ENCODE measurements around the gene BPI. TPM values are rescaled to one million over a fixed set of nuclear protein-coding genes. Genes with fewer than 3 reads are reported as not detected.
"Not testable (repeated sequence)": the region's sequence is repeated elsewhere in the genome, so short reads cannot be mapped to it uniquely, and the experiment has no call there.

Gene BPI
- 0.16 TPM for total RNA-seq
- polyA plus RNA-seq (ENCODE audit: insufficient read depth, low read depth, low replicate concordance), result 1.5 TPM
- long read RNA-seq, donor 1, result 0 reads
- long read RNA-seq, donor 2, result 0 reads
- long read RNA-seq, donor 3, result 0 reads
- long read RNA-seq, donor 4, result 0 reads
- long read RNA-seq, donor 5, result 0 reads
- long read RNA-seq, donor 6, result 0 reads
- long read RNA-seq, donor 7, result 0 reads
- long read RNA-seq, donor 8, result 0 reads
- long read RNA-seq, donor 9, result 0 reads
- long read RNA-seq, donor 10, result 0 reads

- H3K27me3 ChIP-seq (ENCODE audit: control insufficient read depth, insufficient read depth, low read length), result no peaks in the 10 kb centered on the region
- no peaks in the 10 kb centered on the region for H3K4me1 ChIP-seq (ENCODE audit: control insufficient read depth in 2 of 3, insufficient read depth in 2 of 3, low read depth in 1 of 3, low read length in 3 of 3)
- FAIRE-seq (no peak), DNase-seq (peak in 1 of 5 donors; percentile 15)
- no peak within 1 kb of the TSS for H3K4me3 ChIP-seq (ENCODE audit: low read length in 3 of 3)
- intact Hi-C loops (cut with DNase I), result no loop called here
- no peak within 1 kb of the TSS for H3K27ac ChIP-seq (ENCODE audit: low read depth in 2 of 2, low read length in 2 of 2)
- TF ChIP-seq CTCF (IDR thresholded peaks at IDR 0.05; ENCODE audit: borderline replicate concordance, extremely low read depth, insufficient read depth), result no peak
- no peaks in the 10 kb centered on the region for H3K36me3 ChIP-seq (ENCODE audit: control insufficient read depth in 2 of 3, insufficient read depth in 3 of 3, low read length in 3 of 3)
- no peak within 1 kb of the TSS for H3K9ac ChIP-seq (ENCODE audit: low read length in 3 of 3)
- H3K9me3 ChIP-seq (ENCODE audit: control insufficient read depth in 2 of 3, insufficient read depth in 1 of 3, low read length in 3 of 3), result no peaks in the 10 kb centered on the region
Measured at GRCh38 chr20:38303908-38304379, at the start of gene BPI. TSS of gene BPI (plus strand) at chr20:38304156. CDS start at chr20:38304224, 68 bp downstream.

- H3K4me3 ChIP-seq (ENCODE audit: low read length in 3 of 3); intact Hi-C loops (cut with DNase I); DNase-seq; H3K27me3 ChIP-seq (ENCODE audit: control insufficient read depth, insufficient read depth, low read length); H3K9ac ChIP-seq (ENCODE audit: low read length in 3 of 3); H3K27ac ChIP-seq (ENCODE audit: low read depth in 2 of 2, low read length in 2 of 2); H3K4me1 ChIP-seq (ENCODE audit: control insufficient read depth in 2 of 3, insufficient read depth in 2 of 3, low read depth in 1 of 3, low read length in 3 of 3); H3K36me3 ChIP-seq (ENCODE audit: control insufficient read depth in 2 of 3, insufficient read depth in 3 of 3, low read length in 3 of 3); FAIRE-seq; H3K9me3 ChIP-seq (ENCODE audit: control insufficient read depth in 2 of 3, insufficient read depth in 1 of 3, low read length in 3 of 3): not testable (repeated sequence)
Measured at GRCh38 chr20:38254621-38255020, 49.3 kb upstream of the BPI start.

- Histone ChIP-seq H3K27me3 (ENCODE audit: control insufficient read depth, insufficient read depth, low read length) (no peaks in the 10 kb centered on the region), H3K9me3 (ENCODE audit: control insufficient read depth in 2 of 3, insufficient read depth in 1 of 3, low read length in 3 of 3) (no peaks in the 10 kb centered on the region), H3K4me3 (ENCODE audit: low read length in 3 of 3) (no peak overlapping the region), H3K36me3 (ENCODE audit: control insufficient read depth in 2 of 3, insufficient read depth in 3 of 3, low read length in 3 of 3) (no peaks in the 10 kb centered on the region), H3K9ac (ENCODE audit: low read length in 3 of 3) (no peak overlapping the region), H3K27ac (ENCODE audit: low read depth in 2 of 2, low read length in 2 of 2) (no peak overlapping the region), H3K4me1 (ENCODE audit: control insufficient read depth in 2 of 3, insufficient read depth in 2 of 3, low read depth in 1 of 3, low read length in 3 of 3) (no peaks in the 10 kb centered on the region)
- intact Hi-C loops (cut with DNase I), result no loop called here
- TF ChIP-seq CTCF (IDR thresholded peaks at IDR 0.05; ENCODE audit: borderline replicate concordance, extremely low read depth, insufficient read depth), result no peak
- DNase-seq, result no peak
- no peak for FAIRE-seq
Measured at GRCh38 chr20:38255393-38255792, 48.6 kb upstream of the BPI start.

GRCh38 chr20:38256021-38256420 is 47.9 kb upstream of the BPI start:
- peak overlapping the region in 1 of 2 donors; percentile 11 for H3K27ac ChIP-seq (ENCODE audit: low read depth in 2 of 2, low read length in 2 of 2)
- no peaks in the 10 kb centered on the region for H3K27me3 ChIP-seq (ENCODE audit: control insufficient read depth, insufficient read depth, low read length)
- no peak overlapping the region for H3K4me3 ChIP-seq (ENCODE audit: low read length in 3 of 3)
- H3K9ac ChIP-seq (ENCODE audit: low read length in 3 of 3), result no peak overlapping the region
- intact Hi-C loops (cut with DNase I), result no loop called here
- no peaks in the 10 kb centered on the region for H3K4me1 ChIP-seq (ENCODE audit: control insufficient read depth in 2 of 3, insufficient read depth in 2 of 3, low read depth in 1 of 3, low read length in 3 of 3)
- TF ChIP-seq CTCF (IDR thresholded peaks at IDR 0.05; ENCODE audit: borderline replicate concordance, extremely low read depth, insufficient read depth), result no peak
- H3K36me3 ChIP-seq (ENCODE audit: control insufficient read depth in 2 of 3, insufficient read depth in 3 of 3, low read length in 3 of 3), result no peaks in the 10 kb centered on the region
- no peak for DNase-seq
- no peak for FAIRE-seq
- H3K9me3 ChIP-seq (ENCODE audit: control insufficient read depth in 2 of 3, insufficient read depth in 1 of 3, low read length in 3 of 3), result no peaks in the 10 kb centered on the region
